HG02981 (cell line): ENCODE data around the gene MFGE8.
A peak's percentile ranks its signal among the peaks of the same experiment; 100 is the strongest.
"Not testable (repeated sequence)": the region's sequence is repeated elsewhere in the genome, so short reads cannot be mapped to it uniquely, and the experiment has no call there.

Experiments used
- ATAC-seq: cut with Tn5 transposase; IDR thresholded peaks from one replicate; pipeline ENCODE4 v1.9.1; 2021; ENCODE audit warnings: mild to moderate bottlenecking, moderate library complexity; ENCODE audit not compliant: unreplicated experiment

MFGE8 gene, protein sequence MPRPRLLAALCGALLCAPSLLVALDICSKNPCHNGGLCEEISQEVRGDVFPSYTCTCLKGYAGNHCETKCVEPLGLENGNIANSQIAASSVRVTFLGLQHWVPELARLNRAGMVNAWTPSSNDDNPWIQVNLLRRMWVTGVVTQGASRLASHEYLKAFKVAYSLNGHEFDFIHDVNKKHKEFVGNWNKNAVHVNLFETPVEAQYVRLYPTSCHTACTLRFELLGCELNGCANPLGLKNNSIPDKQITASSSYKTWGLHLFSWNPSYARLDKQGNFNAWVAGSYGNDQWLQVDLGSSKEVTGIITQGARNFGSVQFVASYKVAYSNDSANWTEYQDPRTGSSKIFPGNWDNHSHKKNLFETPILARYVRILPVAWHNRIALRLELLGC

DNA sequence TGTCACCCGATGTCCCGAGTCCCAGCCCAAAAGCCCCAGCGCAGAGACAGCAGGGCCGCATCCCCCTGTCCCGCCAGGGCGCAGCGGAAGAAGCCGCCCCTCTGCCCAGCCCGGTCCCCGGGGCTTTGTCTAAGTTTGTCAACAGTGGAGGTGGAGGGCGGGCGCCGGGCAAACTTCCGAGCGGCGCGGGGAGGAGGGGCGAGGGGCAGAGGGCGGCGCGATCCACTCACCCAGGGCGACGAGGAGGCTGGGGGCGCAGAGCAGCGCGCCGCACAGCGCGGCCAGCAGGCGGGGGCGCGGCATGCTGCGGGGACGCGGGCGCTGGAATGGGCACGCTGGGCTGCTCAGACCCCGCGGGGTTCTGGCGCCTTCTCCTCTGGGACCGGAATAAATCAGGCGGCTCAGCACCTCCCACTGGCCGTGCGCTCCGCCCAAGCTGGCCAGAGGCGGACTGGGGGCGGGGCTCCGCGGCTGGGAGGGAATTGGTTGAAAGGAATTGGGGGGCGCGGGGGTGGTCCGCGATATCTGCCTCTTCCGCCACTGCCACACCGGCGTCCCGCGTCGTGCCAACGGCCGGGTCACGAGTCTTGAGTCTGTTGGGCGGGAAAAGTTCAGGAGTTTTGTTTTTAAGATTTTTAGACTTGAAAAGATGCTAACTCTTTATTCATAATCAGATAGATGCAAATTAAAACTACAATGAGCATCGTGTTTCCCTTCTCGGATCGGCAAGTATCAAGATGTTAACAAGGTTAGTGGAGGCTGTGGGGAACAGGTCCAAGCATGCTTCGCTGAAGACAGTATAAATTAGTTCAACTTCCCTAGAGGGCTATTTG is at the start of gene MFGE8:
Gene MFGE8, minus strand, starts transcription at position 363 of the 833 bp plus-strand sequence. Its CDS starts 60 bp downstream, at position 303.
- peak; percentile 66 for ATAC-seq

DNA sequence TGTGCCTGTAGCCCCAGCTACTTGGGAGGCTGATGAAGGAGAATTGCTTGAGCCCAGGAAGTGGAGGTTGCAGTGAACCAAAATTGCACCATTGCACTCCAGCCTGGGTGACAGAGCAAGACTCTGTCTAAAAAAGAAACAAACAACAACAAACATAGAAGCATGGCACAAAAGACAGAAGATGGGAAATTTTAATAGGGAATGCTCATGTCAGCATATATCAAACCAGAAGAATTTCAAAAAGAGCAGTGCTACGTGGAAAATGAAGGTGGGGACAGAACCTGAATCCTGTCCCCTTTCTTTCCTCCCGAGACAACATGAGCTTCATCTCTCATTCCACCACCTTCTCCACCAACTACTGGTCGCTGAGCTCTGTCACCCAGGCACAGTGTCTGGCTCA is 46.3 kb upstream of the MFGE8 start:
- ATAC-seq = no peak

DNA sequence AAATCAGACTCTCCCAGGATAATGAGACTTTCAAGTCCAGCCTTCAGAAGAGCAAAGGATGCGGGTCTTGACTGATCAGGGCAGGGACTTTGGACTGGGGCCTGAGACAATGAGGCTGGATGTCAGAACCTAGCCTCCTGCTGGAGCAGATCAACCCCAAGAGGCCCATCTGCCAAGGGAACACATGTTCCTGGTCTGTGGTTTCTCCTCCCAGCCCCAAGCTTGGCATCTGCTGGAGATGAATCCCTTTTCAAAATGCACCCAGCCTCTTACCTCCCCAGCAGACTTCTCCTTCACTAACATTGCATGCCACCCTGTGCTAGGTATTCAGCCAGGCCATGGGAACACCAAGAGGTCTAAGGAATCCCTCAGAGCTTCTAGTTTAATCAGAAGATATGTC is 43.7 kb upstream of the MFGE8 start:
- no peak for ATAC-seq

DNA sequence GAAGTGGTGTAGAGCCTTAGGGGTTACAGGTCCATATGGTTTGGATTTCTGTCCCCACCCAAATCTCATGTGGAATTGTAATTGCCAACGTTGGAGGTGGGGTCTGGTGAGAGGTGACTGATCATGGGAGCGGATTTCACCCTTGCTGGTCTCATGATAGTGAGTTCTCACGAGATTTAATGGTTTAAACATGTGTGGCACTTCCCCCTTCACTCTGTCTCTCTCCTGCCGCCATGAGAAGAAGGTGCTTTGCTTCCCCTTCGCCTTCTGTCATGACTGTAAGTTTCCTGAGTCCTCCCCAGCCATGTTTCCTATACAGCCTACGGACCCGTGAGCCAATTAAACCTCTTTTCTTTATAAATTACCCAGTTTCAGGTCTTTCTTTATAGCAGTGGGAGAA is 43.1 kb upstream of the MFGE8 start:
- ATAC-seq = no peak

DNA sequence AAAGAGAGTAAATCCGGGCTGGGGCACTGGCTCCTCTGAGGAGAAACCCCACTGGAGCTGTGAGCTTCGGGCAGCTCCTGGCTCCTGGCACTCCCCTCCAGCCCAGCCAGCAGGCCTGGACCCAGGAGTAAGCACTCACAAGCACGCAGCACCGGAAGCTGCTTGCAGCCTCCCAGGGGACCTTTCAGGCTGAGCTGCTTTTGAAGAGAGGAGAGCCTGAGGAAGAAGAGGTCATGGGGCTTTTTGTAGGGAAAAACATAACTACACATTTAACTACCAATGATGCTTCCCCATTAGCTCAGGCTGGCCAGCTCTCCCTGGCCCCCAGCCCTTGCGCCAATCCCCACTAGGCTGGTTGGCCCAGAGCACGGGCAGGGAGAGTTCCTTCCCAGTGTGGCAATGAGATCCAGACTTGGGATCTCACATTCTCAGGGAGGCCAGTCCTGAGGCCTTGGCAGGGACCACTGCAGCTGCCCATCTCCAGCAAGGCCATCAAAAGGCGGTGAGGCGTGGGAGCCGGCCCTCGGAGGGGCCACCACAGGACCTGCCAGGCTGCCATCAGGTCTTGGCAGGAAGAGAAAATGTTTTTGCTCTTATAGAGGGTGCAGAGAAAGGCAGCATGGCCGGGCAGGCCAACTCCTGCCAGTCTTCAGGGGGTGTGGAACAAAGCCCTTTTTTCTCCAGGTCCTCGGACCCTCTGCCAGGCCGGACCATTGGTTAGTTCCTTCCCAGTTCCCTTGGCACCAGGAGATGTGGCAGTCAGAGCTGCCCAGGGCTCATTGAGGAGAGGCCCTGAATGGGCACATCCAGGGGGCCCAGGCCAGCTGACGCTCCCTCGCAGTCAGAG is 41.5 kb upstream of the MFGE8 start:
- ATAC-seq = no peak

DNA sequence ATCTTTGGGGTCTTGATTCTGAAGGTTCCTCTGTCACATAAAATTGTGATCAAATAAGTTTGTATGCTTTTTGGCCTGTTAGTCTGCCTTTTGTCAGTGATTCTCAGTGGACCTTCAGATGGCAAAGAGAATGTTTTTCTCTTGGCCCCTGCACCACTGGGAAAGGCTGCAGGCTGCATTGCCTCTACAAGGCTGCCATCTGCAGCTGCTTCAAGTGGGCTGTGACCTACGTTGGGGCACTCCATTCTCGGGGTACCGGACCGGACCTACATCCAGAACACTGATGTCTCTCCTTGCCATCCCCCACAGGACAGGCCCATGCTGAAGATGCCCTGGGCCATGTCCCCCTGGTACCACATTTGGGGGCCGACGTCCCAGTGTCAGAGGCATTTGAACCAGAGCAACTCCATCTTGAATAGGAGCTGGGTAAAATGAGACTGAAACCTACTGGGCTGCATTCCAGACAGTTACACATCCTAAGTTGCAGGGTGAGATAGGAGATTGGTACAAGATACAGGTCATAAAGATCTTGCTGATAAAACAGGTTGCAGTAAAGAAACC is 37.5 kb upstream of the MFGE8 start:
- ATAC-seq = no peak

DNA sequence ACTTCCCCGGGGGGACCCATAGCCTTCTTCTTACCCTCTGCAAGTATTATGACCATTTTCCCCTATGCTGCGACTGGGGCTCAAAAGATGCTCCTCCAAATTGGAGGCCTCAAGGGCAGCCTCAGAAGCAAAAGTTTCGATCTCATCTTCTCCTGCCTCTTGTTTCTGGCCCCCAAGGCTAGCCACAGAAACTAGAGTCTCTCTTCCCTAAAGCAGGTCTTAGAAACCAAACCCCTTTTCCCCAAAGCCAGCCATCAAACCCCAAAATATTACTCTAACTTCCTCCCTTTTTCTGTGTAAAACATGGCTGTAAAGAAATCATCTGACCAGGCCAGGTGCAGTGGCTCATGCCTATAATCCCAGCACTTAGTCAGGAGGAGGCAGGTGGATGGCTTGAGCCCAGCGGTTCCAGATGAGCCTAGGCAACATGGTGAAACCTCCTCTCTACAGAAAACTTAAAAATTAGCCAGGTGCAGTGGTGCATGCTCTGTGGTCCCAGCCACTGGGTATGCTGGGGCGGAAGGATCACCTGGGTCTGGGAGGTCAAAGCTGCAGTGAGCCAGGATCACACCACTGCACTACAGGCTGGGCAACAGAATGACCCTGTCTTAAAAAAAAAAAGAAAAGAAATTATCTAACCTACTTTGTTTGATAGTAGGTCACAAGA is 36.7 kb upstream of the MFGE8 start:
- ATAC-seq = peak; percentile 54

DNA sequence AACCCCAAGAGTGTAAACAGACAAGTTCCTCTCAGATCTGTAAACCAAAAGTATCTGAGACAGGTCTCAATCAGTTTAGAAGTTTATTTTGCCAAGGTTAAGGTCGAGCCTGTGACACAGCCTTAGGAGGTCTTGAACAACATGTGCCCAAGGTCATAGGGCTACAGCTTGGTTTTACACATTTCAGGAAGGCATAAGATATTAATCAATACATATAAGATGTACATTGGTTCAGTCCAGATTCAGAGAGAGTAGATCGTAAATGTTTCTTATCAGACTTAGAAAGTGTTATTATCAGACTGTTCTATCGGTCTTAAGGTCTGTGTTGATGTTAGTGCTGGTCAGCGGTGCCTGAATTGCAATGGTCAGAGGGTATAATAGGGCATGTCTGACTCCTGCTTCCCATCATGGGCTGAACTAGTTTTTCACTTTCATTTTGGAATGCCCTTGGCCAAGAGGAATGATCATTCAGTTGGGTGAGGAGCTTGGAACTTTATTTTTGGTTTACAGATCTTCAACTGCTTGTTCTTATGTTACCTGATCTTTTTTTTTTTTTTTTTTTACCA is 27.0 kb upstream of the MFGE8 start:
- ATAC-seq = no peak

DNA sequence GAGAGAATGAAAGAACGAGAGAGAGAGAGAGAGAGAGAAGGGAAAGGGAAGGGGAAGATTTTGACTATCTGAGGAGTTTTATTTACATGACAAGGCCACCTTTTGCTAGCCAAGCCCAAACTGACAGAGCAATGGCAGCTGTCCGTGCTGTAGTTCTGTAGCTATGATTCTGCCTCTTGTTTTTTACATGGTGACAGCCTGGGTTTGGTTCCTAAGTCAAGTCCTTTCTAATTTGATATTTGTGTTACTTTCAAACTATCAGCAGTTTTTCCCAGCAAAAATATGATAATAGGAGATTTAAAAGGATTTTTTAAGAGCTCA is 26.3 kb upstream of the MFGE8 start:
- ATAC-seq = no peak

DNA sequence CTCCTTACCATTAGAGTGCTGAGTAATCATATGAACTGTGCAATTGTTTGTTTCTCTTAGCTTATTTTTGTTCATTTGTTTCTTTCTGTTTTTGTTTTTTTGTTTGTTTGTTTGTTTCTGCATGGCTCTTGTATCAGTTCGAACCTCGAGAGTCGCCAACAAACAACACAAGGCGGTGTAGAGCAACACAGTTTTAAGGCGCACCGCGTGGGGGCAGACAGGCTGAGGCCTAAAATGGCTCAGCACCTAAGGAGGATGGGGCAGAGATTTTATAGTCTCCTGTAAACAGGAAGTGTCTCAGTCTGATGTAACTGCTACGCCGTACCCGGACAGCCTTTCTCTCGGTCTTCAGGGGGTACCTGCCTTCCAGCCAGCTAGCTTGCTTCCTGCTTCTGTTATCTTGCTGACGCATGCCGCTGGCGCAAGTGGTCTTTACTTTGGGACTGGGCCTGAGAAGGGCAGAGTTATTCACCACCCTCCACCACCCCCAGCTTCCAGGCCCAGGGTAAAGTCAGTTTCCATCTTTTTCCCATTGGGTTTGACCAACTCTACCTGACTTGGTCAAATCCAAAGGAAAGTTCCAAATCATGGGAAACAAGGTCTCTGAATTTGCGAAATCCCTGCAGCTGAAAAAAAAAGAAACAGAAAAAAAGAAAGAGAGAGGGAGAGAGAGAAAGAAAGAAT is 25.8 kb upstream of the MFGE8 start:
- no peak for ATAC-seq

DNA sequence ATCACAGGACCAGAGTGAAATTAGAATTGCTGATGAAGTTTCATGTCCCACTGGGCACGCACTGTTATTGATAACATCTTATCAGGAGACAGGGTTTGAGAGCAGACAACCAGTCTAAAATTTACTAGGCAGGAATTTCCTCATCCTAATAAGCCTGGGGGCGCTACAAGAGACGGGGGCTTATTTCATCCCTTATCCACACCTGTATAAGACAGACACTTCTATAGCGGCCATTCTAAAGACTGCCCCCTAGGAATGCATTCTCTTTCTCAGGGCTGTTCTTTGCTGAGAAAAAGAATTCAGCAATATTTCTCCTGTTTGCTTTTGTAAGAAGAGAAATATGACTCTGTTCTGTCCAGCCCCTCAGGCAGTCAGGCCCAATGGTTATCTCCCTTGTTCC is 21.3 kb upstream of the MFGE8 start:
- ATAC-seq = not testable (repeated sequence)

DNA sequence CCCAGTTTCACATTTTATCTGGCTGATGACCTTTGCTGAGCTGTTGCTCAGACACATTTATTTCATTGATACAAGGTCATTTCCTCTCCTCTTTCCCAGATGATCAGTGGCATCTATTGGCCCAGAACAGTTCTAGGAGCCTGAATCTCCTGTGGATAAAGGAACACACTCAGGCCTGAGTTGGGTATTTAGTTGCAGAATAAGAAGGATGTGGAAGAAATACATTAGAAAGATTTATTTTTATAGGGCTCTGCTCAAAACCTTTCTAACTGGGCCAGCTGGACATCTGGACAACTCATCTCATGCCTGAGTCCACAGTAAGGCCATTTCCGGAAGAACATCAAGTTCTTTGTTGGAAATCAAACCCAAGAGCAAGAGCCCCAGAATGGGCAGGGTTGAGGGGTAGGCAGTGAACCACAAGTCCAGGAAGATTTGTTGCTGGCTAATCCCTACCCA is 19.7 kb upstream of the MFGE8 start:
- no peak for ATAC-seq

DNA sequence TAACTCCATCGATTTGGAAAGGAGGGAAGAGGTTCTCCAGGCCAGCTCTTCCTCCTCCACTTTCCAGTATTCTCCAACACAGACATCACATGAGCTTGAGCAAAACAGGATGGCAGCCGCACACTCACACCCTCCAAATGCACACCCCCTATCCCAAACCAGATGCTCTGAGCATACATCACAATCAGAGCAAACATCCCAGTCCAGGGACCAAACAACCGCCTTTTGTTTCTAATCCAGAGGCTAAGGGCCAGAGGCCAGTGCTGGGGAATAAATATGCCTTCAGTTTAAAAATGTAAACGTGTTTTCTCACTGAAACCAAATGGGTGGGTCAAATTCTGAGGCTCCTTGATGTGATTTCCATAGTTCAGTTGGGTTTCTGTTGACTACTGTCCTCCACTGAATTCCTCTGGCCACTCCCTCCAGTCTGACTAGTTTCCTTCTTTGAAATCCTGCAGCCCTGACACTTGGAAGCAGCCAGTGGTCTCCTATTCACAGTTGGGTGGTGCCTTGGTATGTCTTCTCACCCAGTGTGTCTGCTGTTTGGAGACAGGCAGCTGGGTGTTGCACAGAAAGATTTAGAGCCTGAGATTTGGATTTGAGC is 19.2 kb upstream of the MFGE8 start:
- ATAC-seq = no peak

DNA sequence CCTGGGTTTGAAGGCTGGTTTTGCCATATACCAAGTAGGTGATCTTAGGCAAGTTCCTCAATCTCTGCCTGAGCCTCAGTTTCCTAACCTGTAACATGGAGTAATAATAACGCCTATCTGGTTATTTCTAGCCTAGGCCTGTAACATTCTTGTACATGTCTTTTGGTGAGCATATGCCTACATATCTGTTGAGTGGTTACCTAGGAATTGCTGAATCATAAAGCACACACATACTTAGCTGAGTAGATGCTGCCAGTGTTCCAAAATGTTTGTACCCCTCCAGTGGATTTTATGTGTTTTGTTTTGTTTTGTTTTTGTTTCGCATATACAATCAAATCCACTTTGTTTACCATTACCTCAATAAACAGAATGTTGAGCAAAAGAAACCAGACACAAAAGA is 17.4 kb upstream of the MFGE8 start:
- no peak for ATAC-seq

DNA sequence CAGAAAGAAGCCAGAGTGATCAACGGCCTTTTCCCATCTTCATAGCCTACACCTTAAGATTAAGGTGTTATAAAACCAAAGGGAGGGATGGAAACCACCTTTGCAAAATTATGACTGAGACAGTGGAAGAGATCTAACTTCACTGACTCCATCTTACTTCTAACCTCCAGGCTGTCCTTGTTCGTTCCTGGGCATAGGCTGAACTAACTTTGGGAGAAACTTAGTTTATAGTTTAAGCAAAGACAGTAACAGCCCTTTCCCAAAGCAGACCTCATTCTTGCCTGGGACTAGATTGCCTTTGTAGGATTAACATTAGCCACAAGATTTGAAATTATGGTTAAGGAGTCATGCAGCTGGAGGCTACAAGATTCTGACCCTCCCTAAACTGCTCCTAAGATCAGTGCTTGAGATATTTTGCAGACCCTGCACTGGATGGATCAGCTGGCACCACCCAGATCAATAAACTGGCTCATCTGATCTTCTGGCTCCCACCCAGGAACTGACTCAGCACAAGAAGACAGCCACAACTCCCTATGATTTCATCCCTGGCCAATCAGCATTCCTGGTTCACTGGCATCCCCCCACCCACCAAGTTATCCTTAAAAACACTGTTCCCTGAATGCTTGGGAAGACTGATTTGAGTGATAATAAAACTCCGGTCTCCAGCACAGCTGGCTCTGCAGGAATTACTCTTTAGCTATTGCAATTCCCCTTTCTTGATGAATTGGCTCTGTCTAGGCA is 16.3 kb upstream of the MFGE8 start:
- not testable (repeated sequence) for ATAC-seq

DNA sequence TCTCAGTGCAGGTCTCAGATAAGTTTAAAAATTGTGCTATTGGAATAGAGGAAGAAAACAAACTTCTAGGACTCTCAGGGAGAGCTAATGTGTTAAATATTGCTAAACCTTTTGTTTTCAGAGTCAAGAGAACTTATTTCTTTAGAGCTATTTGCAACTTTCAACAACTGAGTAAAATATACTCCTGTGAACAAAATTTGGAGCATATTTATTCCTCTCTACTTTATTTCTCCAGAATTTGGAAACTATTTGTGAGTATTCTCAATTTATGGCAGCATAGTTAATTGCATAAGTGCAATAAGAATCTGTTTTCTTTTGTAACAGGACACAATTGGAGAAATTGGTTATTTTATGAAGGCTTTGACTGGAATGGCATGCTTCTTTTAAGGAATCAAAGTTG is 15.0 kb upstream of the MFGE8 start:
- not testable (repeated sequence) for ATAC-seq

DNA sequence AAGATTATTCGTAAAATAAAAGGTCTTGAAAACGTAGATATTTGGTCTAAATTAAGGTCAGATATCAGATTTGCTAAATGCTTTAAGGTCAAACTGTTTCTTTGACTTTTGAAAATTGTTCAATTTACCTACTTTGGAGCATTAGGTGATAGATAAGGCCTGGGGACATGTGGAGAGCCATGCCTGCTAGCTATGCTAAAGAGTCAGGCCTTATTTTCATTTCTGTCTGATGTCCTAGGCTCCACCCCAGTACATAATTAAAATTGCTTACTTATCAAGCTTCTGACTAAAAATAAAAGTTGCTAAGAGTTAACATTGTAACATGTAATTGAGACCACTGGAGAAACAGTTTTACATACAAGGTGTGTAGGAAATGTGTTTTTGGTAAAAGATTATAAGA is 12.5 kb upstream of the MFGE8 start:
- ATAC-seq = not testable (repeated sequence)

DNA sequence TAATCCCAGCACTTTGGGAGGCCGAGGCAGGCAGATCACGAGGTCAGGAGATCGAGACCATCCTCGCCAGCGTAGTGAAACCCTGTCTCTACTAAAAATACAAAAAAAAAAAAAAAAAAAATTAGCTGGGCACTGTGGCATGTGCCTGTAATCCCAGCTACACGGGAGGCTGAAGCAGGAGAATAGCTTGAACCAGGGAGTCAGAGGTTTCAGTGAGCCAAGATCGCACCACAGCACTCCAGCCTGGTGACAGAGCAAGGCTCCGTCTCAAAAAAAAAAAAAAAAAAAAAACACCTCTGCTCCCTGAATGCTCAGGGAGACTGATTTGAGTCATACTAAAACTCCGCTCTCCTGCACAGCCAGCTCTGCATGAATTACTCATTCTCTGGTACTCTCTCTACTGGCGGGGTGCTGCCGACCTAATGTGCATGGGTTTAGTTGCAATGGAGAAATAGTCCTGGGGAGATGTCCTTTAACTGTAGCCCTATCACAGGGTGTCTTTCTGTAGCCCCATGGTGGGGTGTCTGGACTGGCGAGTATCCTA is 7.8 kb upstream of the MFGE8 start:
- peak; percentile 55 for ATAC-seq
